ENCODE results near the gene NAV2. TPM values are rescaled to one million over a fixed set of nuclear protein-coding genes. Genes with fewer than 3 reads are reported as not detected.
A peak's percentile ranks its signal among the peaks of the same experiment; 100 is the strongest.

NAV2 gene
- total and polyA plus RNA-seq, 11 donors, result 7.6 to 46.5 (median 20.2) TPM

- no peaks in the 10 kb centered on the region for H3K27me3 ChIP-seq
- H3K9me3 ChIP-seq, result no peaks in the 10 kb centered on the region
- H3K4me1 ChIP-seq, result peaks cover 0 to 49% (median 23%) of the 10 kb centered on the region in 12 donors
- no peak for TF ChIP-seq CTCF (IDR thresholded peaks at IDR 0.05)
- TF ChIP-seq POLR2A (IDR thresholded peaks at IDR 0.05), result no peak
- DNase-seq (no peak), ATAC-seq (no peak)
- peak overlapping the region in 1 of 12 donors; percentile 1 for H3K27ac ChIP-seq
- H3K4me3 ChIP-seq, result no peak overlapping the region
- WGBS, 4 donors, result 73 to 91% (median 90%) methylated on average over 3 of the region's 3 CpGs
- peaks cover 0 to 89% (median 35%) of the 10 kb centered on the region in 9 donors for H3K36me3 ChIP-seq
- intact Hi-C loops (cut with DNase I), result no loop called here
Observed at GRCh38 chr11:20058749-20059458, 346.3 kb downstream of the NAV2 start.

GRCh38 chr11:20059587-20060021, 347.0 kb downstream of the NAV2 start:
- intact Hi-C loops (cut with DNase I), result no loop called here
- WGBS, 4 donors, result 75 to 88% (median 86%) methylated on average over 4 of the region's 4 CpGs
- peak in 1 of 4 donors; percentile 46 for ATAC-seq

DNA sequence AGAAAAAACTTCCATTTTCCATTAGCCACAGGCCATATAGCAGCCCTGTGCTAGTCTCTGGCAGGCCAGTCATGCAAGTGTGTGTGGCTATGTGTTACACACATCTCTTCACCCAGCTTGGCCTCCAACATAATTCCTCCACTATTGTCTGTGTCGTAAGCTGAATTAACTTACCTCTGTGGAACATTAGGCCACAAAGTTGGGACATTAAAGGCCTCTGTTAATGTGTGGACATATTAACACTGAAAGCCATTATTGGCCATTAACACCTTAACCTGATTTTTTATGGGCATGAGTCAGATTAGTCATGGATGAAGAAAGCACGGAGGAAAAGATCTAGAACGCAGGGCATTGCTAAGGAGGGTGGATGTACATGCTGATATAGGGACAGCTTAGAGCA, 347.5 kb downstream of the NAV2 start:
- H3K36me3 ChIP-seq, result peaks cover 0 to 81% (median 40%) of the 10 kb centered on the region in 9 donors
- ATAC-seq (no peak), DNase-seq (no peak)
- no peaks in the 10 kb centered on the region for H3K27me3 ChIP-seq
- H3K9me3 ChIP-seq, result no peaks in the 10 kb centered on the region
- intact Hi-C loops (cut with DNase I), result no loop called here
- WGBS, 4 donors, result 88 to 91% (median 89%) methylated on average over 3 of the region's 3 CpGs
- H3K27ac ChIP-seq, result peak overlapping the region in 8 of 12 donors; percentile 1 to 57 (median 30)
- H3K4me1 ChIP-seq, result peaks cover 0 to 46% (median 22%) of the 10 kb centered on the region in 12 donors
- no peak overlapping the region for H3K4me3 ChIP-seq
- TF ChIP-seq CTCF (IDR thresholded peaks at IDR 0.05), result no peak
- no peak for TF ChIP-seq POLR2A (IDR thresholded peaks at IDR 0.05)

More at GRCh38 chr11:20059587-20060021, 347.0 kb downstream of the NAV2 start:
- DNase-seq, result no peak
- Histone ChIP-seq H3K27me3 (no peaks in the 10 kb centered on the region), H3K4me3 (no peak overlapping the region), H3K4me1 (peaks cover 0 to 50% (median 23%) of the 10 kb centered on the region in 12 donors), H3K36me3 (peaks cover 0 to 87% (median 40%) of the 10 kb centered on the region in 9 donors), H3K9me3 (no peaks in the 10 kb centered on the region), H3K27ac (peak overlapping the region in 6 of 12 donors; percentile 1 to 57 (median 26))
- TF ChIP-seq CTCF (IDR thresholded peaks at IDR 0.05), result no peak
- TF ChIP-seq POLR2A (IDR thresholded peaks at IDR 0.05), result no peak

DNA sequence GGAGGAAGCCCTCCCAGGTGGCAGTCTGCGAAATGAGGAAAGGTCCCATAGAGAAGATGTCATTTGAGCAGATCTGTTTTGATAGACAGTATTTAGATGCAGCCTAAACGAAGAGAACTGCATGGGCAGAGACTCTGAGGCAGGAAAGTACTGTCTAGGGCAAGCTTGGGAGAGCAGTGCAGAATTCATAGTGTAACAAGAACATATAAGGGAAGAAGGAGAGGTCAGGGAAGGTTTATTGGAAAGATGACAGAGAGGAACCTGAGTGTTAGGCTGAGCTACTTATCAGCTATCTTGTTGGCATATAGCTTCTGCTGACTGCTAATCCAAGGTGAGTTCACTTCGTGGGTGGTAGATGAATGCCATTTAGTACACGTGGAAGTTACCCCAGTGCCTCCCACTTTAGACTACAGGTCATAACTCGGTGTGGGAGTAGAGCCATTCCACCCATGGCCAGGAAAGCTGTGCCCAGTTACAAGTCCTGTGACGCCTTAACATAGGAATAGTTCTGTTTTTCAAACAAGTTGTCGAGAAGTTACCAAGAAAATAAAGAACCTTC, 348.1 kb downstream of the NAV2 start:
- H3K36me3 ChIP-seq, result peaks cover 0 to 76% (median 38%) of the 10 kb centered on the region in 9 donors
- intact Hi-C loops (cut with DNase I), result no loop called here
- TF ChIP-seq POLR2A (IDR thresholded peaks at IDR 0.05), result no peak
- TF ChIP-seq CTCF (IDR thresholded peaks at IDR 0.05), result no peak
- H3K27ac ChIP-seq, result peak overlapping the region in 8 of 12 donors; percentile 1 to 57 (median 34)
- DNase-seq, result no peak
- ATAC-seq, result peak in 3 of 4 donors; percentile 41 to 52 (median 49)
- no peak overlapping the region for H3K4me3 ChIP-seq
- H3K27me3 ChIP-seq, result no peaks in the 10 kb centered on the region
- peaks cover 0 to 46% (median 21%) of the 10 kb centered on the region in 12 donors for H3K4me1 ChIP-seq
- H3K9me3 ChIP-seq, result no peaks in the 10 kb centered on the region
- 61 to 74% (median 69%) methylated on average over 7 of the region's 7 CpGs for WGBS, 4 donors
